DMS79 (cell line): ENCODE data around the gene ADAMTS17.

Source experiments
- DNase-seq: peaks from one replicate; lab custom pipeline; 2025; lab: John Stamatoyannopoulos, UW

Gene ADAMTS17

GRCh38 chr15:100022391-100022790 lies 319.4 kb downstream of the ADAMTS17 start:
- DNase-seq = no peak

- DNase-seq = no peak
These were observed 320.1 kb downstream of the ADAMTS17 start for GRCh38 chr15:100021653-100022052.

GRCh38 chr15:100020614-100021013 lies 321.2 kb downstream of the ADAMTS17 start:
- no peak for DNase-seq

- DNase-seq = no peak
These were observed 321.6 kb downstream of the ADAMTS17 start for GRCh38 chr15:100020189-100020588.

DNA sequence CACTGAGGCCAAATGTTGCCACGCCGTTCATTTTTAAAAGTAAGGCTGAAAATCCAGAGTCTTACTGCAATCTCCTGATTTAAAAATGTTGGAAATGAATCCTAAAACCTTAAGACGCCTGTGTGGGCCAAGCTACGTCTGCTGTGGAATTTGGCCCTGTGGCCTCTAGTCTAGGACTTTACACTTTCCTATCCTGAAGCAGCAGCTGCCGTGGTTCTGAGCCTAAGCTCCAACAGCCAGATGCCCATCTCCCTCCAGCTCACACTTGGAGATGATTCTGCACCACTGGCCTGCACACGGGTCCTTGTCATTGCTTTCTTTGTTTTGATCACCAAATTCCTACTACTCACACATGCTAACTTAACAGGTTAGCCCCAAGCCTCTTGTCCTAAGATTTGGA lies 322.2 kb downstream of the ADAMTS17 start:
- DNase-seq = no peak

DNA sequence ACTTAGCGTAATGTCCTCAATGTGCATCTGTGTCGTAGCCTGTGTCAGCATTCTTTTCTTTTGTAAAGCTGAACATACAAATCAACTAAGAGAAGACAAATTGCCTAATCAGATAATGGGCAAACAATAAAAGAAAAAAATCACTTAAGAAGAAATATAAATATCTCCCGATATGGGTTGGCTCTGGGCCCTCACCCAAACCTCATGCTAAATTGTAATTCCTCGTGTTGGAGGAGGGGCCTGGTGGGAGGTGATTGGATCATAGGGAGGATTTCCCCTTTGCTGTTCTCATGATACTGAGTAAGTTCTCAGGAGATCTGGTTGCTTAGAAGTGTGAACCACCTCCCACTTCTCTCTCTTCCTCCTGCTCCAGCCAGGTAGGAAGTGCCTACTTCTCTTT lies 323.6 kb downstream of the ADAMTS17 start:
- no peak for DNase-seq

DNA sequence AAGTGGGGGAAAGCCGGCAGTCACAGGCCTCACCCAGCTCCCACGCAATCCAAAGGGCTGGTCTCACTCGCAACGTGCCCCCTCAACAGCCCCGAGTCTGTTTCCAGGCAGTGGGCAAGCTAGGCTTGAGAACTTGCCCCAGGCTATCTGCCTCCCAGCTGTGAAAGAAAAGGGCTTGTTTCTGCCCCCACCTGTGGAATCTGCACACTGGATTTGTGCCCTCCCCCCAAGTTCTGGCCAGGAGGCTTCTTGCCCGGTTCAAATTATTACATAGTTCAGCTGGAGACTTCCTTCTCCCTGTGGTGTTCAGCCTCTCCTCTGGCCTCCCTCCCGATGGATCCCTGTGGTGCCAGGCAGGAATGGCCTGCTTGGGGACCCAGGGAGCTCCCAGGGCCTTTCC lies 324.6 kb downstream of the ADAMTS17 start:
- DNase-seq = no peak

DNA sequence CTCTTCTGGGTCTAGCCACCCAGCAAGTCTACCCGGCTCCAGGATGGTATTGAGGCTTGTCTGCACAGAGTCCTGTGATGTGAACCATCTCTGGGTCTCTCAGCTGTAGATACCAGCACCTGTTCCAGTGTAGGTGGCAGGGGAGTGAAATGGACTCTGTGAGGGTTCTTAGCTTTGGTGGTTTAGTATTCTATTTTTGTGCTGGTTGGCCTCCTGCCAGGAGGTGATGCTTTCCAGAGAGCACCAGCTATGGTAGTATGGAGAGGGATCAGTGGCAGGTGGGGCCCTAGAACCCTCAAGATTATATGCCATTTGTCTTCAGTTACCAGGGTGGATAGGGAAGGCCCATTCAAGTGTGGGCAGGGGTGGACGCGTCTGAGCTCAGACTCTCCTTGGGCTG lies 325.1 kb downstream of the ADAMTS17 start:
- no peak for DNase-seq

DNA sequence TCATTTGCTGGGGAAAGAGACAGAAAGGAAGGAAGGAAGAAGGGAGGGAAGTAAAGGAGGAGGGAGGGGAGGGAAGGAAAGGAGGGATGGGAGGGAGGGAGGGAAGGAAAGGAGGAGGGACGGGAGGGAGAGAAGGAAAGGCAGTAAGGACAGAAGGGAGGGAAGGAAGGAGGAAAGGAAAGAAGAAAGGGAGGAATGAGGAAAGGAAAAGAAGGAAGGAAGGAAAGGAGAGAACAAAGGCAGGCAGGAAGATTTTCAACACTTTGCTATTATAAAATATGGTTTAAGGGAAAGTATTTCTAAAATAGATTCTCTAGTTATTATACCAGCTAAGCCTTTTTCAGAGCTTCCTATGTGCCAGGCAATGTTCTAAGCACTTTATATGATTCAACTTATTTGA lies 330.5 kb downstream of the ADAMTS17 start:
- no peak for DNase-seq

DNA sequence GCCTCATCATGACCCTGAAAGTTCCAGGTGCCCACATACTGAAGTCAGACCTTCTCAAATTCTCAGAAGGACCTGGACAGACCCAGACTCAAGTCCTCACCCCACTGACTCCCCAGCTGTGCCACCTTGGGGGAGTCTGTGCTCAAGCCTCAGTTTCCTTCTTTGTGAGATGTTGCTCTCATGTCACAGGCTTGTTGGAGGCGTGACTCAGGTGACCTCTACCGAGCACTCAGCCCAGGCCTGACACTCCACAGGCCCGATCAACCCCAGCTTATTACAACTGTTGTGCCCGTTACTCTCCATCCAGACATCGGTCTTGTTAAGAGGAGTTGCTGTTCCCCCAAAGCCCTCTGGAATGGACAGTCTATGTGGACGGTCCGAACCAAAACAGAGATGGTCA lies 332.4 kb downstream of the ADAMTS17 start:
- DNase-seq = no peak

DNA sequence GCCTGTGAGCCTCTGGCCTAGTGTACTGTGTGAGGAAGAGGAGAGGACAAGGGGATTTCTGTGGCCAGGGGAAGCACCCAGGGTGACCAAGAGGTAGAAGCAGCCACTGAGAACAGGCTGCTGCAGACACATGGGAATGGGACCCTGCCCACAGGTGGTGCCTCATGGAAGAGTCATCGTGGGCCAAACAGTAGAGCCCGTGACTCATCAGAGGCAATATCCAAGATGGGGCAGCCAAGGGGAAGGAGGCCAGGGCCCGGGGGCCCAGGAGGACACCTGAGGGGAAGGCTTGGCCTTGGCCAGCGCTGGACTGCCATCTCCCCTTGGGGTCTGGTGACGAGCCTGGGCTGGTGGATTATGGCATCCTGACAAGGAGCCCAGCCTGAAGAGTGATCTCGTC lies 333.5 kb downstream of the ADAMTS17 start:
- no peak for DNase-seq

- DNase-seq = no peak
These were observed 334.2 kb downstream of the ADAMTS17 start for GRCh38 chr15:100007609-100008008.

DNA sequence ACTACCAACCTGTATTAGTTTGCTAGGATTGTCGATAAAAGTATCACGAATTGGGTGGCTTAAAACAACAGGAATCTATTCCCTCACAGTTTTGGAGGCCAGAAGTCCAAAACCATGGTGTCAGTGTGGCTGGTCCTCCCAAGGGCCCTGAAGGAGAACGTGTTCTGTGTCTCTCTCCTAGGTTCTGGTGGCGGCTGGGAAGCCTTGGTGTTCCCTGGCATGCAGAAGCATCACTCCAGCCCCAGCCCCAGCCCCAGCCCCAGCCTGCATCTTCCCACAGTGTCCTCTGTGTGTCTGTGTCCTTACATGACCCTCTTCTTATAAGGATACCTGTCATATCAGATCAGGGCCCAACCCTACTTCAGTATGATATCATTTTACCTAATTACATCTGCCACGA lies 336.1 kb downstream of the ADAMTS17 start:
- no peak for DNase-seq

GRCh38 chr15:100005013-100005412 lies 336.8 kb downstream of the ADAMTS17 start:
- DNase-seq = no peak

GRCh38 chr15:100002787-100003536 lies 338.8 kb downstream of the ADAMTS17 start:
- no peak for DNase-seq

GRCh38 chr15:100002086-100002620 lies 339.6 kb downstream of the ADAMTS17 start:
- no peak for DNase-seq

DNA sequence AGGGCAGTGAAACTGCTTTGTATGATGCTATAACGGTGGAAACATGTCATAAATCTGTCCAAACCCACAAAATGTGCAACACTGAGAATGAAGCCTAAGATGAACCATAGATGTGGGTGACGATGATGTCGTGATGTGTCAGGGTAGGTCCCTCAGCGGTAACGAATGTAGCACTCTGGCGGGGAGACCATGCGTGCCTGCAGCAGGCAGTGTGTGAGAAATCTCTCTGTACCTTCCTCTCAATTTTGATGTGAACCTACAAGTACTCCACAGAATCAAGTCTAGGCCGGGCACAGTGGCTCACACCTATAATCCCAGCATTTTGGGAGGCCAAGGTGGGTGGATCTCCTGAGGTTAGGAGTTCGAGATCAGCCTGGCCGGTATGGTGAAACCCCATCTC lies 340.4 kb downstream of the ADAMTS17 start:
- no peak for DNase-seq

DNA sequence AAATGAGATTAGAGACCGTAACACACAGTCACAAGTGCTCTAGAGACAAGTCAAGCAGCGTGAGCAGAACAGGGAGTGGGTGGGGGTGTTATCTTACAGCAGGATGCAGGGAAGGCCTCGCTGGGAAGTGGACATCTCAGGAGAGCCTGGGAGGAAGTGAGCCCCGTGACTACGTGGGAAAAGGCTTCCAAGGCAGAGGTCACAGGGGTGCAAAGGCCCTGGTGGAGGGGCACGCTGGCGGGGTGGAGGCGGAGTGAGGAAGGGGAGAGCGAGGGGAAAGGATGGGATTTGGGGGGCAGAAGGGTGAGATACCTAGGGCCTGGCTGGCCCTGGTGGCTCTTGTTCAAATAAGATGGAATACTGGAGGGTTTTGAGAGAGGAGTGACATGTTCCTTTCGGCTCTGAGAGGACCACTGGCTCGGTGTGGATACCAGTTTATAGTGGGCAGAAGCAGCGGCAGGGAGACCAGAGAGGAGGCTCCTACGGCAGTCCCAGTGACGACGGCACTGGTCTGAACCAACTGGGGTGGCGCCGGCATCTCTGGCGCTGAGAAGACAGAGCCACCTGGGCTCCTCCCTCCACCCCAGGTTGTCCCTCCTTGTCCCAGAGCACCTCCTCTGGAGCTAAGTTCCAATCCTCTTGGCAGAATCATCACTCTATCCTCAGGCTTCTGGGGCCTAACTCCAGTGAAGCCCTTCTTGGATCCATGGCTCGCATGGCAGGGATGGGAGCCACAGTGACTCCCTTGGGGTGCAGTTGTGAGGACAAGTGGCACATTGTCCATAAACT lies 342.3 kb downstream of the ADAMTS17 start:
- DNase-seq = no peak

GRCh38 chr15:99998661-99999101 lies 343.1 kb downstream of the ADAMTS17 start:
- no peak for DNase-seq

- DNase-seq = no peak
These were observed 344.6 kb downstream of the ADAMTS17 start for GRCh38 chr15:99997112-99997651.

GRCh38 chr15:99996660-99997059 lies 345.1 kb downstream of the ADAMTS17 start:
- DNase-seq = no peak

GRCh38 chr15:99995543-99995942 lies 346.2 kb downstream of the ADAMTS17 start:
- no peak for DNase-seq

GRCh38 chr15:99994849-99995248 lies 346.9 kb downstream of the ADAMTS17 start:
- no peak for DNase-seq
